RWPE2 (cell line): ENCODE results near the gene ERMAP.

Source experiments
- ATAC-seq: fragments of 200-7000 bp; cut with Tn5 transposase; 3 replicates; pipeline ENCODE4 v1.9.1; 2021; ENCODE audit warnings: low read depth
- DNase-seq: peaks from one replicate; pipeline ENCODE4 v3.0.0-alpha.2; 2020; ENCODE audit warnings: low spot score
- H3K27ac ChIP-seq: fragments of 450-650 bp; 2 replicates; pipeline ENCODE4 v1.5.1; 2017; ENCODE audit warnings: mild to moderate bottlenecking; ENCODE audit not compliant: poor library complexity, severe bottlenecking
- H3K27me3 ChIP-seq: fragments of 250-450 bp; sonication (Bioruptor Pico); 2 replicates; pipeline ENCODE4 v1.5.1; 2021; ENCODE audit warnings: mild to moderate bottlenecking, moderate library complexity; ENCODE audit not compliant: insufficient read depth, poor library complexity, severe bottlenecking
- H3K36me3 ChIP-seq: fragments of 250-450 bp; sonication (Bioruptor Pico); 2 replicates; pipeline ENCODE4 v1.5.1; 2020; ENCODE audit warnings: low read depth, mild to moderate bottlenecking, moderate library complexity
- H3K4me1 ChIP-seq: fragments of 250-450 bp; sonication (Bioruptor Pico); 2 replicates; pipeline ENCODE4 v1.5.1; 2021; ENCODE audit warnings: mild to moderate bottlenecking, moderate library complexity; ENCODE audit not compliant: insufficient read depth, poor library complexity, severe bottlenecking
- H3K4me3 ChIP-seq: fragments of 250-450 bp; sonication (Bioruptor Pico); 2 replicates; pipeline ENCODE4 v1.5.1; 2021; ENCODE audit warnings: mild to moderate bottlenecking, moderate library complexity; ENCODE audit not compliant: severe bottlenecking
- H3K9me3 ChIP-seq: fragments of 250-450 bp; sonication (Bioruptor Pico); 2 replicates; pipeline ENCODE4 v1.5.1; 2021; ENCODE audit warnings: mild to moderate bottlenecking, moderate library complexity; ENCODE audit not compliant: severe bottlenecking
- TF ChIP-seq, protein P1 (sequence below): fragments of 450-650 bp; IDR thresholded peaks from one replicate; pipeline ENCODE4 v1.5.1; 2017; ENCODE audit warnings: mild to moderate bottlenecking, moderate library complexity; ENCODE audit not compliant: poor library complexity, severe bottlenecking

ERMAP gene

DNA sequence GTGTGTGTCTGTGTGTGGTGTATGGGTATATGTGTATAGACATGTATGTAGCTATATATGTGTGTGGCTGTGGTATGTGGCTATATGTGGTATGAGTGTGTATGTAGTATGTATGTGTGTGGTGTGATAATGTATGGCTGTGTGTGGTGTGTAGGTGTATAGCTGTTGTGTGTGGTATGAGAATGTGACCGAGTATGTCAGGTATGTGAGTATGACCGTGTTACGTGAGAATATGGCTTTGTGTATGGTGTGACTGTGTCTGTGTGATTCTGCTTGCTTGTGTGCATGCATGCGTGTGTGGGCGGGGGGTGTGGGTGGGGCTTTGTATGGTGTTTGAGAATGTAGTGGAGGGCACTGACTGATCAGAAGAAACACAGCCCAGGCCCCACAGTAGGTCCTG is 33.0 kb downstream of the ERMAP start:
- ATAC-seq: no peak

DNA sequence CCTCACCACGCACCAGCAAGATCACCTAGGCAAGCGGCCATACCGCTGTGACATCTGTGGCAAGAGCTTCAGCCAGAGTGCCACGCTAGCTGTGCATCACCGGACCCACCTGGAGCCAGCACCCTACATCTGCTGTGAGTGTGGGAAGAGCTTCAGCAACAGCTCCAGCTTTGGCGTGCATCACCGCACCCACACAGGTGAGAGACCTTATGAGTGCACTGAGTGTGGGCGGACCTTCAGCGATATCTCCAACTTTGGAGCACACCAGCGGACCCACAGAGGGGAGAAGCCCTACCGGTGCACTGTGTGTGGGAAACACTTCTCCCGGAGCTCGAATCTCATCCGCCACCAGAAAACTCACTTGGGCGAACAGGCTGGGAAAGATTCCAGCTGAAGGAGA is 34.5 kb downstream of the ERMAP start:
- no peak overlapping the region for H3K4me3 ChIP-seq
- TF ChIP-seq, protein P1, sequence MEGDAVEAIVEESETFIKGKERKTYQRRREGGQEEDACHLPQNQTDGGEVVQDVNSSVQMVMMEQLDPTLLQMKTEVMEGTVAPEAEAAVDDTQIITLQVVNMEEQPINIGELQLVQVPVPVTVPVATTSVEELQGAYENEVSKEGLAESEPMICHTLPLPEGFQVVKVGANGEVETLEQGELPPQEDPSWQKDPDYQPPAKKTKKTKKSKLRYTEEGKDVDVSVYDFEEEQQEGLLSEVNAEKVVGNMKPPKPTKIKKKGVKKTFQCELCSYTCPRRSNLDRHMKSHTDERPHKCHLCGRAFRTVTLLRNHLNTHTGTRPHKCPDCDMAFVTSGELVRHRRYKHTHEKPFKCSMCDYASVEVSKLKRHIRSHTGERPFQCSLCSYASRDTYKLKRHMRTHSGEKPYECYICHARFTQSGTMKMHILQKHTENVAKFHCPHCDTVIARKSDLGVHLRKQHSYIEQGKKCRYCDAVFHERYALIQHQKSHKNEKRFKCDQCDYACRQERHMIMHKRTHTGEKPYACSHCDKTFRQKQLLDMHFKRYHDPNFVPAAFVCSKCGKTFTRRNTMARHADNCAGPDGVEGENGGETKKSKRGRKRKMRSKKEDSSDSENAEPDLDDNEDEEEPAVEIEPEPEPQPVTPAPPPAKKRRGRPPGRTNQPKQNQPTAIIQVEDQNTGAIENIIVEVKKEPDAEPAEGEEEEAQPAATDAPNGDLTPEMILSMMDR: no peak
- DNase-seq (no peak), ATAC-seq (no peak)
- no peaks in the 10 kb centered on the region for H3K9me3 ChIP-seq
- peaks cover 11% of the 10 kb centered on the region; the same call in 1 of the 2 replicates for H3K36me3 ChIP-seq
- H3K4me1 ChIP-seq: no peaks in the 10 kb centered on the region
- no peak overlapping the region for H3K27ac ChIP-seq
- H3K27me3 ChIP-seq: no peaks in the 10 kb centered on the region

More for the DNA sequence above, 33.0 kb downstream of the ERMAP start:
- Histone ChIP-seq H3K36me3 (peaks cover 11% of the 10 kb centered on the region; the same call in 1 of the 2 replicates), H3K27me3 (no peaks in the 10 kb centered on the region), H3K4me3 (no peak overlapping the region), H3K27ac (no peak overlapping the region), H3K4me1 (peaks cover 8% of the 10 kb centered on the region), H3K9me3 (no peaks in the 10 kb centered on the region)
- no peak for DNase-seq
- TF ChIP-seq, protein P1: no peak

DNA sequence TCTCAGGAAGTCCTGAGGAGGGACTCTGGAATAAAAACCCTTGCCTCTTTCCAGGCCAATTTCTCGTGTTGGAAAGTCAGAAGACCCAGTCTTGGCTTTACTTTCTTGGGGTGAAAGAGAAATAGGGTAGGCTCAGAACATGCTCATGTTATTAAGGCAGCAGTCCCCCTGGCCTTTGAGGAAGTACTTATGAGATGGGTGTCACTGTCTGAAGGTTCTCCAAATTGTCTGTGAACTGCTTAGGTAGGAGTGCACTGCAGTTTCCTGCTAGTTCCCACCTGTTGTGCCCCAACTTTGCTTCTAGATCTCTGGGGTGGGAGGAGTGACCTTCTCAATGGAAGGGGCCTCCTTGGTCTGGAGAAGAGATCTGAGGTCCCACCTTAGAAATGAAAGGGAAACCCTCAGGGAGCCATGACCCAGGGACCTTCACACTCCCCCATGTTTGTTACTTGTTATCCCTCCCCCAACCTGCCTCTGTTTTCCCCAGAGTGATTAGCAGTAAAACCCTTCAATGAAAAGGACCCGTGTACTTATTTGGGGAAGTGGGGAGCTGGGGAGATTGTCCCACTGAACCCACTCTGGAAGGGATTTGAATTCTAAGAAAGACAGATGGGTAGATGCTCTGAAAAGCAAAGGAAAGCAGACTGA is 35.2 kb downstream of the ERMAP start:
- H3K4me1 ChIP-seq: no peaks in the 10 kb centered on the region
- no peak overlapping the region for H3K4me3 ChIP-seq
- H3K36me3 ChIP-seq: peaks cover 11% of the 10 kb centered on the region; the same call in 1 of the 2 replicates
- TF ChIP-seq, protein P1: no peak
- ATAC-seq (no peak), DNase-seq (no peak)
- no peak overlapping the region for H3K27ac ChIP-seq
- no peaks in the 10 kb centered on the region for H3K9me3 ChIP-seq
- H3K27me3 ChIP-seq: no peaks in the 10 kb centered on the region

DNA sequence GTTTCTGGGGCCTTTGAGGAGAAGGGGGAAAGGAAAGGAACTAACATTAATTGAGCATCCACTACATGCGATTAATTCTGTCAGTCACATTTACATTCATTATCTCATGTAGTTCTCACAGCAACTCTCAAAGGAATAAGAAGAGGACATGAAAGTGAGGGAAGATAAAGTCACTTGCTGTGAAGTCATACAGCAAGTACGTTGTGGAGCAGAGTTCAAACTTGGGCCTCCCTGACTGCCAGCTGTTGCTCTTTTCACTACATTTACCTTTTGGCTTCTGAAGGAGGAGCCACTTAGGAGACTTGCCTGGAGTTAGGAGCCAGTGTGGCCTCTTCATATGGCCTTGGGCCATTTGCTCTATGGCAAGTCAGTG is 35.7 kb downstream of the ERMAP start:
- no peak overlapping the region for H3K4me3 ChIP-seq
- TF ChIP-seq, protein P1: no peak
- DNase-seq (no peak), ATAC-seq (no peak)
- H3K9me3 ChIP-seq: no peaks in the 10 kb centered on the region
- H3K4me1 ChIP-seq: no peaks in the 10 kb centered on the region
- no peak overlapping the region for H3K27ac ChIP-seq
- H3K36me3 ChIP-seq: peaks cover 11% of the 10 kb centered on the region; the same call in 1 of the 2 replicates
- H3K27me3 ChIP-seq: no peaks in the 10 kb centered on the region
